HG03159 (cell line): ENCODE results near the gene PSMD14.

ENCODE experiments used
- ATAC-seq: cut with Tn5 transposase; IDR thresholded peaks from one replicate; pipeline ENCODE4 v1.9.1; 2021; ENCODE audit warnings: mild to moderate bottlenecking, moderate library complexity; ENCODE audit not compliant: unreplicated experiment

PSMD14 gene

DNA sequence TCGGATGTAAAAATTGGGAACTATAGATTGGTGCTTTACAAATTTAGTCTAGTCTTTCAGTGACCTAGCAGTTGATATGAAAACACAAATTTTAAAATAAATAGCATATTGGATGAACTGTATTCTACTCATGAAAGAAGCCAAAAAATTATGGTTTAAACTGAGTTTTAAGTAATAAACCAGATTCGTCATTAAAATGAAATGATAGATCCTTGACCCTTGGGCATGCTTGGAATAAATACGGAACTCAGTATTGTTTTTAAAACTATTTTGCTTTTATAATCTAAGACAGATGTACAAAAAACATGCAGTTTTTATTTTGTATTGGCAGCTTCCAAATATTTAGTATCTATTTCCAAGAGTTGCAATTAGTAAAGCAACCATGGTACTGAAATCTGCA lies 73.3 kb downstream of the PSMD14 start:
- ATAC-seq: no peak

DNA sequence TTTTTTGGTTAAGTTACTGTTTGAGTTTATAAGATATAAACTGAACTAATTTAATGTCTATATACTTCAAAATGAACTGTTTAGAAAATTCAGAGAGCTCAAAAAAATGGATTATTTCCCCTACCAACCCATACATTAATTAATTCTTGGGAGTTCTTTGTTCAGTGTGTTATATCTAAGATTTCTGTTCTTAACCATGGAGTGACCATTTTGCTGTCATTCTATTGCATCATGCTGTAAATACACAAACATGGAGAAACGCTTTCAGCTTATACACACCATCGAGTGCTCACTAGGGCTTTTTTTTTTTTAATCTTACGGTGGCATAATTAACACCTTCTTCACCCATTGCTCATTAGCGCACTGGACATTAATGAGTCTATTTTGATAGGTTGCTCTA lies 74.5 kb downstream of the PSMD14 start:
- no peak for ATAC-seq

DNA sequence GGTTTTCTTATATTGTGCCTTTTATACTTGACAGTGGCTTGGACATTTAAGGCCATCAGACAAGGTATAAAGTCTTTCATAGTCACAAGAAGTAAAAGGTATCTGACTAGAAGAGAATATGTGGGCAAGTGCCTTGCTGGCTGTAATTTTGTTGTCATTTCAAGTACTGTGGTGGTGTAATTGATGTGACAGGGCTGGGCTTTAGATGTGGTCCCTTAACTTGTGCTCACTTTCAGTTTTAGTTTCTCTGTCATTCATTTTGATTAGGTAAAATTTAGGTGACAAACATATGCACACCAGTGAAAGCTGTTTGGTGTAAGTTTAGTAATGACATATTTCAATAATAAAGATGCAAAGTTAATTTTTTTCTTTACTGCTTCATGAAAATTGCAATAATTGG lies 76.6 kb downstream of the PSMD14 start:
- ATAC-seq: peak; percentile 78

DNA sequence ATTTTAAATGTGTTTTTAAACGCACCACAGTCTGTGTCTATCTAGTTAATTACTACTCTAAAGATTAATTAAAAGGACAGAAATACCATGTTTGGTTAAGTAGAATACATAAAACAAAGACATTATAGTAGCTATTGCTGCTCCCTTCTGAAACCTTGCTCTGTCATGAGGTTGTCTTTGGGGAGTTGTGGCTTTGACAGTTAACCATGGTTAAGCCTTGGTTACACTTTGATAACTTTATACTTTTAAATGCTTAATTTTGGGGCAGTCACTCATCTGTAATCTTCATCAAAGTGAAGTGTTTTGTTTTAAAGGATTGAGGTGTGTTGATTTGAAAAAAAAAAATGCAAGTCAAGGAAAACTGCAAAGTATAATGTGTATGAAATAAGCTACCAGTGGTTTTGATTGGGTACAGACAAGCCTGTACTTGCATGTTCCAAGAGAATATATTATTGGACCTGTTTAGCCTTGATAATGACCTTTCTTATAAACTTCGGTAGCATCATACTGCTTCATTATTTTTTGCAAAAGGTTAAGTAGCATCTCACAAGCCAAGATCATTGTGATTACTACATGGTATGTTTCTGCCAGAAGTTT lies 78.1 kb downstream of the PSMD14 start:
- peak; percentile 59 for ATAC-seq

DNA sequence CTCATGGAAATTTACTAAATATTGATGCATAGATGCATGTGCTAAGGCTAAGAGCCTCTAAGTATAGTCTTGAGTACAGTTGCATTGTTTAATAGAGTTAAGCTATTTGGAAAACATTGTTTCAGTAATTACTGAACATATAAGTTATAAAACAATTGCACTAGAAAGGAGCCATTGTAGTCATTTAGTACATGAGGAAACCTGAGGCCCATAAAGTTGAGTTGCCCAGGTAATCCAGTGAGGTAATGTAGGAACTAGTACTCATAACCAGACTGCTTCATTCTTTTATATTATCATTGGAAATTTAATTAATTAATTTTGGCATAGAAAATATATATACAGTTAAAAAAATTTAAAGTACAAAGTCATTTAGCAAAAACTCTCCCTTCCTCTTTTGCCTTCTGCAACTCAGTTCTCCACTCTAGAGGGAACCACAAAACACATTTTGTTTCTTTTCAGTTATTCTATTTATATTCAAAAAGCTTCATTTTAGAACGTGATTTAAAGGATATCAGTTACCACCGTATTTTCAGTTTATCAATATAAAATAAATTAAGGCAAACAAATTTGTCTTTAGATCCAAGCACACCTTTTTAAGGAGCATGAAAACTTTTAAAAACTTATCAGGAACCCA lies 80.0 kb downstream of the PSMD14 start:
- peak; percentile 34 for ATAC-seq

DNA sequence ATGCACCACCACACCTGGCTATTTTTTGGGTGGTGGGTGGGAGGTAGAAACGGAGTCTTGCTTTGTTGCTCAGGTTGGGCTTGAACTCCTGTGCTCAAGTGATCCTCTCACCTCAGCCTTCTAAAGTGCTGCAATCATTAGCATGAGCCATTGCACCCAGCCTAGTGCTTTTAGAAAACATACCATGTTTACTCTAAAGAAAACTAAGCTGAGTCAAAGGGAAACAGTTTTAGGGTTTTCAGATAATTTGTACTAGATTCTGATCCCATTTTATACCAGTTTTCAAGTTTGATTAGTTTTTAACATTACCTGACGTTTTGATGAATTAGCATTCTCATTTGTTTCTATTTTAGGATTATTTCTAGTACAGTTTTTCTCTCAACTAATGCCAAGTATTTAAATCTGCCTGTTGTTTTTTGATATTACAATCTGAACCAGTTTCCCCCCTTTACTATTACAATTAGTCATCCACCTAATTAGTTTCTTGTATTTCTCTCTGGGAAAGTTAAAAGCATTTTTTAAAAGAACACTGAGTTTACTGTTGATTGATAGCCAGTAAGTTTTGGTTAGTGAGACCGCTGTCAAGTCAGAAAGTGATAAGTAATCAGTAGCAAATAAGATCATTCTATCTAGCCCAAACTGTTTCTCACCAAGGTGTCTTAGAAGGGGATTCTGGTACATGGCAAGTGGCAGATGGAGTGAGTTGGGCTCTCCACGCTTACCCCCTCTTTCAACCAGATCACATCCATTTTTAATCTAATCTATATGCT lies 83.7 kb downstream of the PSMD14 start:
- no peak for ATAC-seq

DNA sequence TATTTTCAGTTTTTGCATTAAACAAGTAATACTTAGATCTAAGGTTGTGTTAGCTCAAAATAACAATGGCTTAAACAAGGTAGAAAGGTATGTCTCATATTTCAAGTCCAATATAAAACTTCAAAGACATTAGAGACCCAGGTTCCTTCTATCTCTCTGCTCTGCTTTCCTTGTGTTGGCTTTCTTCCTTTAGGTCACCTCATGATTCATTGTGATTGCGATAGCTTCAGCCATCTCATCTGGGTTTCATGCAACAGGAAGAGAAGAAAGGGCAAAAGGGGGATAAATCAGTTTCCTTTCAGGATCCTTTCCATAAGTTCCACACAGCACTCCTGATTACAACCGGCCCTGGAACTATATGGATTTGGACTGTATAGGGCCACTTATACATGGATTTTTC lies 91.9 kb downstream of the PSMD14 start:
- no peak for ATAC-seq

DNA sequence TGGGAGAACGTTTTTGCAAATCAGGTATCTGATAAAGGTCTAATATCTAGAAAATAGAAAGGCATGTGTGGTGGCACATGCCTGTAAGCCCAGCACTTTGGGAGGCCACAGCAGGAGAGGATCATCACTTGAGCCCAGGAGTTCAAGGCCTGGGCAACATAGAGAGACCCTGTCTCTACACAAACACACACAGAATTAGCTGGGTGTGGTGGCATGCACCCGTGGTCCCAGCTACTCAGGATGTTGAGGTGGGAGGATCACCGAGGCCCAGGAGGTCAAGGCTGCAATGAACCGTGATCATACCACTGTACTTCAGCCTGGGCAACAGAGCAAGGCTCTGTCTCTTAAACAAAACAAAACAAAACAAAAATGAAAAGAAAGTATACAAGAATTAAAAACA lies 94.1 kb downstream of the PSMD14 start:
- ATAC-seq: no peak

DNA sequence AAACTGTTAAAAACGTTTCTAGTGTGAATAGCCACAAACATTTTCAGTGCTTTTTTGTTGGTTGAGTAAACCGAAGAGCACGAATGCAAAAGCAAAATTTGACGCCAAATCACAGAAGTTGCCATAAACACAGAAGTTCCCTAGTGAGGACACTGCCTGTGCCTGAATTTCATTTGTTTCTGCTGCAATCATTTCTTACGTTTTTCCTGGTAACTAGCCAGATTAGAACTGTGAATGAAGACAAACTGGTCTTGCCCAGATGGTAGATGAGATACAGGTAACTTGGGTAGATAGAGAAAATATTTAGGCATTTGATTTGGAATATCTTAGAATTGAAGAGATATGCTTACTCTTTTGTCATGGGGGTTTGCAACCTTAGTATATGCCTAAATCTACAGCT lies 98.1 kb downstream of the PSMD14 start:
- ATAC-seq: no peak

DNA sequence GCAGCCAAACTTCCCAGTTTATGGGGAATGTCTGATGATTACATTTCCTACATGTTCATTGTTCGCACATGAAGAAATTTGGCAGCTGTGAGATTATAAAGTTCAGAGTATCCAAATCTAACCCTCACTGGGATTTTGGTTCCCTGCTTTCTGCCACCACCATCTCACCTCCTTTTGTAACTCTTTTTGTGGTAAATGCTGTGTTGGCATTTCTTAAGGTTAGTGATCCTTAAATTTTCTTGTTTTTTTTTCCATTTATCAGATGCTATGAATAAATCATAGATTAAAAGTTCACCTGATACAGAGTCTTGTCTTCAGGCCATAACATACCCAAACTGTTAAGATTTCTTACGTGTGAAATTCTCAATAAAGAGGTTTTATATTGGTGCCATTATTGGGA lies 99.4 kb downstream of the PSMD14 start:
- ATAC-seq: no peak

DNA sequence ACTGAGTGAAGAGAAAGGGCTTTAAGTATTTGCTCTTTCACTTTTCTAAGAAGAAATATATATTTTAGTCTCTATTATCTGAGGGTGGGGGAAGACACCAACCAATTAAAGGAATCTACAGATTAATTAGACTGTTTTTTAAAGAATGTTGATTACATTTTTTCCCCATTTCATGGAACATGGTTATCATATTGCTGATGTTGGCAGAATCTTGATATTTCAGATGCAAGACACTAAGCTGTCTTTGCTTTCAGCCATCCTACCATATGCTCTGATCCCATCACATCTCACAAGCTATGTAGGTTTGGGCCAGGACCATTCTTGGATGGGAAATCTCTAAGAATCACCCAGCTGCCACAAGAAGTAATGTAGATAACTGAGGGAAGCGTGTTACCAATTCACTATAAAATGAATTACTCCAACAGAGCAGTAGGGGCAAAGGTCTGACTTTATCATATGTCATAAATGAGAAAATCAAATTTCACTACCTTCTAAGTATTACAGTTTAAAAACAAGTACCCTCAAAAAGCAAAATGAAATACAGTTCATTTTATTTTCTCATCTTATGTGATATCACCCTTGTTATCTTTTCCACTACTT lies 101.2 kb downstream of the PSMD14 start:
- ATAC-seq: no peak

DNA sequence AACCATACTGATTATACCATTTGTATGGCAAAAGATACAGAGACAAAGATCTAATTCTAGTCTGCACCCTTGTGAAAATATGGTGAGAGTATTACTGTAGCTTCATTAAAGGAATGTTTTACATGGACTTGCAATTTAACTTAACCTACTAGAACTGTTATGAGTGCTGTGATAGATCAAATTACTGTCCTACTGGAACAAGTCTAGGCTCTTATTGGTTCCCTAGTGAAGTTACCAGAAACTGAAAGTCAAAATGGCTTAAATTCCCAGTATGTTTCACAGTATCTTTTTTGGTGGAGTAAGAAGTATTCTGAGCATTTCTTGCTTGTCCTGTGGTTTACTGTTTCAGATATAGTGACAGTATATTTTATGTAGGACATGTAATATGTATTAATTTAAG lies 104.1 kb downstream of the PSMD14 start:
- ATAC-seq: no peak

DNA sequence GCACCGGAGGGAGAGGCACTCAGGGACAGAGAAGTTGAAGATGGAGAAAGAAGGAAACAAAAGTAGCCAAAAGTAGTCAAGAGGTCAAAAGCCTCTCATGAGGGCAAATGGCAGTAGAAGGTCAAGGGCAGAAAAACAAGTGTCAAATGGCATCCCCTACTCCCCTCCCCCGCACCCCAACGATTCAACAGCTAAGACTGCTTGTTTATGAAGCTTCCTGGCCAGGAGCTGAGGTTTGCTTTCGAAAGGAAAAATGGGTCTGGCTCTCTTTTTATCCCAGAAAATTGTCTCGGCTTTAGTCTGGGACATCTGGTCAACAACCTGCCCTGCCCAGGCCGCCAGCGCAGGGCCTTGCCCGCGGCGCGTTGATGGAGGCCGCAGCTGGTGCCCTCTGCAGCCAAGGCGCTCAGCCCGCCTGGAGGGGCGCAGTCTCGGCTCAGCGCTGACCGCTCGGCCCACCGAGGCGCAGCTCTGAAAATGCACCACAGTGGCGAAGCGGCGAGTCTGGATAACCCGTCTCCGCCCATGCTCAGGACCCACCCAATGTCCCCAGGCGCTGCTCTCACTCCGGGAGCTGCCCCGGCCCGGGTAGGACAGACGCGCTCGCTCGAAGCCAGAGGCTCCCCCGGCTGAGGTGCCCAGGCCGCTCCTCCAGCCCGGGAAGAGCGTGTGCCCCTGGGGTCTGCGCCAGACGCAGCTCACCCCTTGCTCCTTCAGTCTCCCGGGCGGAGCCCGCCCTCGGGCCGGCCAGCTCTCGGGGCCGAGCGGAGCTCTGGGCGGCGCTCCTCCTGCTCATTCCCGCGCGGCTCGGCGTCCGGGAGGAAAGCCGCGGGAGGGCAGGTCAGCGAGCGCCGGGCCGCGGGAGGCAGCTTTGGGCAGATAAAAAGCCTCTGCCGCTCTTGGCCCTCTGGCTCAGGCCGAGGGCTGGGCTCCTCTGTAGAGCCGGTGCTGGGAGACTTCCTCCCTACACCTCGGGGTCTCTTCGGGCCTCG lies 106.1 kb downstream of the PSMD14 start:
- ATAC-seq: peak; percentile 42

DNA sequence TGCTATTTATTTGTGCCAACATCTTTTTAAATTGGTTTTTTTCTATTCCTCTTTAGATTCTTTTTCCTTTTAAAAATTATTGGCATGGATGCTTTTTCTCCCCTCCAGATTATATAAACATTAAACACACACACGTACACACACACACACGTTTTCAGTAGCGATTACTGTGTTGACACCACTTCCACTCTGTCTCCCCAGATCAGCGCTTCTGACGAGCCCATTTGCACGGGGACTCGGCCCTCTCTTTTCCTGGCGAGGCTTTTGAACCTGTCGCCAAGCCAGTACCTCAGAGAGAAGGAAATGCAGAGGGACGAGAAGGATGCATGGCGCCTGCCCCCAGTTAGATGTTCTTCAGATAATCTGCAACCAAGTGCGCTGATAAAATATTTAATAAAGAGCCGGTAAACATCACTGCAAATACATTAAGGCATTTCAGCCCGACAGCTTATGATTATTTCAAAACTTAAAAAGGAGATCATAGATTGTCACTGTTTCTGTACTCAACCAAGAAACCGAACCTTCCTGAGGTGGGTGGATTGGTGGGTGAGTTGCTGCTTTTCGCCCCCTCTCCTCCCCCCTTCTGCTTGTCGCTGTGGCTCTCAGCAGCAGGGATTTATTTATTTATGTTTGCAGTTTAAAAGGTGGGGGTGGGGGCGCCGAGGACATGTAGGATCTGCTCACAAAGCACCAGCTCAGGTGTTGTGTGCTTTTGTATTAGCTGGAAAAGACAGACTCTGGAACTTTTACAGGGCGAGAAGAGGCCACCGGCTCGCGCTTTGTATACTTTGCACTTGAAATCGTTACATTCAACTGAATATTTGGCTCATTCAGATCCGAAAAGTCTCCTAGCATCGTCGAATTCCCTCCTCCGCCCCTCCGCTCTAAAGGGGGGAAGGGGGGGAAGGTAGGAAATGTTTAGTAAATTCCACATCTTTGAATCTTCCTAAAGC lies 107.1 kb downstream of the PSMD14 start:
- ATAC-seq: peak; percentile 25

DNA sequence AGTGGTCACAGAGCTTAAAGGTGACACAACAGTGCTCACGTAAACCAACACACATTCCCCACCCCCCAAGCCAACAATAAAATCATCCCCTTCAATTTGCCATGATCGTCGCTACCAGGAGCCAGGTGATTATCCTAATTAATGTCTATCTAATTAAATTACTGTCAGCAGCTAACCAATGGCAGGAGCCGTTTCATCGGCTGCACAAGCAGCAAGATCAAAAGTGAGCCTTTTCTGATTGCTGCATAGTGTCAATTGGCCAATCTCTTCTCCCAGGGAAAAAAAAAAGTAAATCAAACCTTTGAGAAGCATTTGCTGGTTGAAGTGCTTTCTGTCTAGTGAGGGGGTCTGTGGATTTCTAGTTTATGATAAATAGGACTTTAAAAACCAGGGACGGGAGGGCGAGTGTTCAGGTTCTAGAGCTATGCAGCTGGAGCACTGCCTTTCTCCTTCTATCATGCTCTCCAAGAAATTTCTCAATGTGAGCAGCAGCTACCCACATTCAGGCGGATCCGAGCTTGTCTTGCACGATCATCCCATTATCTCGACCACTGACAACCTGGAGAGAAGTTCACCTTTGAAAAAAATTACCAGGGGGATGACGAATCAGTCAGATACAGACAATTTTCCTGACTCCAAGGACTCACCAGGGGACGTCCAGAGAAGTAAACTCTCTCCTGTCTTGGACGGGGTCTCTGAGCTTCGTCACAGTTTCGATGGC lies 107.9 kb downstream of the PSMD14 start, which contains the start of gene TBR1:
TBR1 (plus strand) TSS at position 311 of the 721 bp plus-strand sequence; CDS start at position 425, 114 bp downstream.
- no peak for ATAC-seq

DNA sequence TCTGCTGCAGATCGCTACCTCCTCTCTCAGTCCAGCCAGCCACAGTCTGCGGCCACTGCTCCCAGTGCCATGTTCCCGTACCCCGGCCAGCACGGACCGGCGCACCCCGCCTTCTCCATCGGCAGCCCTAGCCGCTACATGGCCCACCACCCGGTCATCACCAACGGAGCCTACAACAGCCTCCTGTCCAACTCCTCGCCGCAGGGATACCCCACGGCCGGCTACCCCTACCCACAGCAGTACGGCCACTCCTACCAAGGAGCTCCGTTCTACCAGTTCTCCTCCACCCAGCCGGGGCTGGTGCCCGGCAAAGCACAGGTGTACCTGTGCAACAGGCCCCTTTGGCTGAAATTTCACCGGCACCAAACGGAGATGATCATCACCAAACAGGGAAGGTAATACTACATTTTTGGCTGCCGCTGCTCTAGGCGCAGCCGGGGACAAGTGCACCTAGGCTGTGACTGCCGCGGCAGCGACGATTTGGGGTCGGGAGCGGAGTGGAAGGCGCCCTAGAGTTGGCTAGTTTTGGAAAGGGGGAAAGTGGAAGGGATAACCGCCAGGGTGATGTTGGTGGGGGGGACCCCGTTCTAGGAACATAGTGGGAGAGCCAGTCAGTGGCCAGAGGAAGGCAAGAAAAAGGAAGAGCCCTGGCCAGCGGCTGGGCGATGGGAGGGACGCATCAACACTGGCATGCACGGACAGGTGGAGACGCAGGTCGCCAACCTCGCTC lies 108.6 kb downstream of the PSMD14 start:
- ATAC-seq: no peak

DNA sequence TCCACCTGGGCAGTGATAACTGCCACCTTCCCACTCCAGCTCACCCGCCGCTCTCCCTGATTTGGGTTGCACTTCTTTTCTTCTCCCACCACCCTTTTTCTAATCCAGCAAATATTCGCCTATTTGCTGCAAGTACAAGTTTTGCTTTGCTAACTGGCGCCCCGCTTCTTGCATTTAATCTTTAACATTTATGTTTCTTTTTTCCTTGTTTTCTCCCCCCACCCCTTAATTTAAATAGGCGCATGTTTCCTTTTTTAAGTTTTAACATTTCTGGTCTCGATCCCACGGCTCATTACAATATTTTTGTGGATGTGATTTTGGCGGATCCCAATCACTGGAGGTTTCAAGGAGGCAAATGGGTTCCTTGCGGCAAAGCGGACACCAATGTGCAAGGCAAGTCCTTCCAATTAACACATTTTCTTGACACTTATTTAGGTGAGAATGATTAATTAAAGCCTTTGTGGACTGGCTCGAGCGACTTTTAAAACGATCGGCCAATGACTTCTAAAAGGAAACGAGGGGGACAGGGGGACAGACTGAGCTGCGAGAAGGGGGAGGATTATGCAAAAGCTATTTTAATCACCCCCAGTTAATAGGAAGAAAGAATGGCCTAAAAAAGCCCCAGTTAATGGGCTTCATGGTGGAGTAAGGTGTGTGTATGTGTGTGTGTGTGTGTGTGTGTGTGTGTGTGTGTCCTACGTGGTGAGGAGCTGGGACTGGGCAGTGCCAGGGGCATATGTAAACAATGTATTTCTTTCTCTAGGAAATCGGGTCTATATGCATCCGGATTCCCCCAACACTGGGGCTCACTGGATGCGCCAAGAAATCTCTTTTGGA lies 109.4 kb downstream of the PSMD14 start:
- ATAC-seq: no peak
